B cell (primary cell): Measurements from ENCODE around the gene AXL. TPM values are rescaled to one million over a fixed set of nuclear protein-coding genes. Genes with fewer than 3 reads are reported as not detected.

Experiments used
- ATAC-seq: fragments of 200-7000 bp; cut with Tn5 transposase; one replicate; pipeline ENCODE4 v1.10.0; 2021; ENCODE audit warnings: low read depth, mild to moderate bottlenecking, moderate number of reproducible peaks, moderate library complexity
- CTCF ChIA-PET: fragments of 350-600 bp; sonication (Branson Sonifier 250); formaldehyde crosslinking; loops from one replicate; lab custom pipeline; 2021; ENCODE audit warnings: antibody characterized with exemption, inconsistent platforms; lab: Charles Lee
- POLR2A ChIA-PET: fragments of 350-600 bp; sonication (Branson Sonifier 250); formaldehyde crosslinking; loops from one replicate; lab custom pipeline; 2021; ENCODE audit warnings: antibody characterized with exemption; lab: Charles Lee
- DNase-seq: peaks from one replicate; pipeline ENCODE4 v3.0.0; 2013
- H2AFZ ChIP-seq: 2 replicates; pipeline ENCODE4 v1.6.1; 2012; ENCODE audit warnings: mild to moderate bottlenecking, low read depth, low read length; ENCODE audit not compliant: insufficient read depth, poor library complexity, severe bottlenecking
- H3K27ac ChIP-seq, 2 donors: 1 replicate in 1 of 2; 2 replicates in 1 of 2; pipeline ENCODE4 v1.5.1; 2012 to 2013; ENCODE audit warnings: low read length in 2 of 2, mild to moderate bottlenecking in 2 of 2, moderate library complexity in 1 of 2
- H3K27me3 ChIP-seq, 4 experiments: fragments of 200-600 bp in 1 of 4; sonication (generic) in 1 of 4; replicated peaks in 1 of 4; 1 replicate in 2 of 4; 2 replicates in 2 of 4; pipeline versions ENCODE4 v1.6.1 to v1.7.0; 2013 to 2016; ENCODE audit warnings: low read length in 3 of 4, mild to moderate bottlenecking in 2 of 4, mixed read lengths in 1 of 4, moderate library complexity in 1 of 4; ENCODE audit not compliant: insufficient read depth in 4 of 4, control insufficient read depth in 3 of 4; ENCODE audit errors: control extremely low read depth in 1 of 4
- H3K36me3 ChIP-seq, 2 experiments: replicated peaks in 1 of 2; 1 replicate in 1 of 2; 2 replicates in 1 of 2; pipeline versions ENCODE4 v1.6.1 to v1.7.1; 2013; ENCODE audit warnings: low read length in 1 of 2; ENCODE audit not compliant: insufficient read depth in 2 of 2, control insufficient read depth in 1 of 2; ENCODE audit errors: control extremely low read depth in 1 of 2, extremely low read depth in 1 of 2
- H3K4me1 ChIP-seq, 2 donors: fragments of 200-600 bp in 1 of 2; sonication (generic) in 1 of 2; 1 replicate in 1 of 2; 2 replicates in 1 of 2; pipeline versions ENCODE4 v1.5.1 to v1.6.1; 2013 to 2017; ENCODE audit warnings: low read length in 2 of 2; ENCODE audit not compliant: control insufficient read depth in 2 of 2, insufficient read depth in 2 of 2
- H3K4me2 ChIP-seq: replicated peaks from 2 replicates; pipeline ENCODE3; 2012; ENCODE audit warnings: mild to moderate bottlenecking, low read depth, low read length; ENCODE audit not compliant: poor library complexity, severe bottlenecking
- H3K4me3 ChIP-seq, 5 experiments: fragments of 200-600 bp in 1 of 5; sonication (generic) in 1 of 5; 1 replicate in 3 of 5; 2 replicates in 2 of 5; pipeline versions ENCODE4 v1.5.1 to v1.7.0; 2011 to 2016; ENCODE audit warnings: low read length in 4 of 5, mild to moderate bottlenecking in 4 of 5, low read depth in 2 of 5, control low read depth in 1 of 5, moderate library complexity in 1 of 5; ENCODE audit not compliant: insufficient read depth in 1 of 5; ENCODE audit errors: control extremely low read depth in 1 of 5, extremely low read depth in 1 of 5
- H3K79me2 ChIP-seq: fragments of 200-600 bp; sonication (generic); one replicate; pipeline ENCODE4 v1.6.0; 2016; ENCODE audit warnings: low read length; ENCODE audit not compliant: control insufficient read depth, insufficient read depth
- H3K9ac ChIP-seq: fragments of 200-600 bp; sonication (generic); 2 replicates; pipeline ENCODE4 v1.6.1; 2017; ENCODE audit warnings: mild to moderate bottlenecking, low read length, moderate library complexity
- H3K9me3 ChIP-seq, 3 donors: one replicate each; pipeline versions ENCODE4 v1.6.1 to v1.7.1; 2013; ENCODE audit warnings: low read length in 2 of 3; ENCODE audit not compliant: control insufficient read depth in 2 of 3, insufficient read depth in 1 of 3; ENCODE audit errors: control extremely low read depth in 1 of 3
- H4K20me1 ChIP-seq: 2 replicates; pipeline ENCODE4 v1.6.0; 2012; ENCODE audit warnings: mild to moderate bottlenecking, low read length; ENCODE audit not compliant: insufficient read depth, control insufficient read depth, poor library complexity, severe bottlenecking
- H3K27ac Mint-ChIP-seq: one replicate; pipeline ENCODE4 v1.8.0; 2021; ENCODE audit warnings: mixed read lengths
- H3K27me3 Mint-ChIP-seq: one replicate; pipeline ENCODE4 v1.8.0; 2021; ENCODE audit warnings: mixed read lengths
- H3K4me1 Mint-ChIP-seq: one replicate; pipeline ENCODE4 v1.8.0; 2021; ENCODE audit warnings: mixed read lengths
- H3K4me3 Mint-ChIP-seq: one replicate; pipeline ENCODE4 v1.8.0; 2021; ENCODE audit warnings: mixed read lengths
- H3K9me3 Mint-ChIP-seq: one replicate; pipeline ENCODE4 v1.8.0; 2022; ENCODE audit warnings: mixed read lengths; ENCODE audit not compliant: insufficient read depth
- EZH2 ChIP-seq: IDR thresholded peaks from 2 replicates; pipeline ENCODE4 v1.6.1; 2012; ENCODE audit warnings: borderline replicate concordance, low read depth, mild to moderate bottlenecking, moderate library complexity, low read length; ENCODE audit not compliant: insufficient read depth, poor library complexity, severe bottlenecking
- WGBS: methylation state at CpG from one replicate; pipeline ENCODE4 v1.1.5; 2013; ENCODE audit warnings: missing lambda C conversion rate; ENCODE audit not compliant: insufficient coverage; 5-methylcytosine and 5-hydroxymethylcytosine counted together
- intact Hi-C: fragments of 100-400 bp; cut with micrococcal nuclease; formaldehyde crosslinking; loops from one replicate; pipeline ENCODE4 v1.10.0; 2022
- polyA plus RNA-seq: library from polyadenylated mRNA; depleted of rRNA; stranded (reverse); fragments of >200 nt; gene quantifications from 2 replicates; pipeline ENCODE4 v1.2.3, GENCODE V29; 2012
- total RNA-seq, 2 donors: library from RNA; stranded (reverse); fragments of 120-200 nt in 1 of 2; gene quantifications; 1 replicate in 1 of 2; 2 replicates in 1 of 2; pipeline versions ENCODE4 v1.2.3 to v1.2.4, GENCODE V29; 2013 to 2022
- TF ChIP-seq, protein P1 (sequence below): fragments of 200-600 bp; IDR thresholded peaks from one replicate; pipeline ENCODE4 v1.8.0; 2022; ENCODE audit warnings: antibody characterized with exemption, mild to moderate bottlenecking

AXL gene
- total and polyA plus RNA-seq, 2 donors (not counting 1 experiment from before 2014, with no cell fraction given) = not detected

DNA sequence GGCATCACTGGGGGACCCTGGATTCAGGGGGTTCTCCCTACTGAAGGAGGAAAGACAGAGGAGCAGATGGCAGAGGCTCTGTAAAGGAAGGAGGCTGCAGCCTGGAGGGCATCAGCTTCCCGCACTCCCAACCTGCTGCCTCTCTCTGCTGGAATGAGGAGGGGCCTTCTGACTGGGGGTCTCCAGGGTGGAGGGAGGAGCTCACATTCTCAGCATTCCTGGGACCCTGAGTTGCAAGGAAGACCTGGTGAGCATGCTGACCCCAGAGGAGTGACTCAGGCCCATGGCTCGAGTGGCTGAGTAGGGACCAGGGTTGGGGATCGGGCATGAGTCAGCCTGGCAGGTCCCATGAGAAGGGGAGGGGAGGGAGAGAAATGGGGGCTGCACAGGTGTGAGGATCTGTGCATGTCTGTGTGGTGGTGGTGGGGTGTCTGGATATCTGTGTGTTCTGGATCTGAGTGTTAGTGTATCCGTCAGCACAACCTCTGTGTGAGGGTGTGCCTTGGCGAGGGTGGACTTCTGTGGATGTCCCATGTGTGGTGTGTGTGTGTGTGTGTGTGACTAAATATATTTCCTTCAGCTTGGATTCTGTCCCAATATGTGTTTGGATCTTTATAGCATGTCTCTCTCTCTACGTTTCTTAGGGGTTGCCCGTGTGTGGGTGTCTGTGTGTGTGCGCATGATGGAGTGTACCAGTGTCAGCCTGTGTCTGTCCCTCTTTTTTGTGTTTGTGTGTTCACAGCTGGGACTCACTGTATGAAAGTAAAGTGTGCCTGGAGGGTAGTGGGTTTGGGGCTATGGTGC lies 4.6 kb downstream of the AXL start:
- intact Hi-C loops = no loop called here
- Histone ChIP-seq H3K27me3 (peaks cover 0 to 38% (median 17%) of the 10 kb centered on the region in 4 experiments), H3K79me2 (no peaks in the 10 kb centered on the region), H3K4me3 (no peak overlapping the region), H3K4me2 (no peak overlapping the region), H3K36me3 (no peaks in the 10 kb centered on the region), H2AFZ (no peak overlapping the region), H4K20me1 (no peaks in the 10 kb centered on the region), H3K27ac (no peak overlapping the region), H3K4me1 (peaks cover 8 to 15% of the 10 kb centered on the region in 2 donors), H3K9me3 (peaks cover 0 to 4% (median 0%) of the 10 kb centered on the region in 3 donors), H3K9ac (no peak overlapping the region)
- H3K4me1 Mint-ChIP-seq = peaks cover 10% of the 10 kb centered on the region
- no peak for TF ChIP-seq EZH2
- TF ChIP-seq, protein P1, sequence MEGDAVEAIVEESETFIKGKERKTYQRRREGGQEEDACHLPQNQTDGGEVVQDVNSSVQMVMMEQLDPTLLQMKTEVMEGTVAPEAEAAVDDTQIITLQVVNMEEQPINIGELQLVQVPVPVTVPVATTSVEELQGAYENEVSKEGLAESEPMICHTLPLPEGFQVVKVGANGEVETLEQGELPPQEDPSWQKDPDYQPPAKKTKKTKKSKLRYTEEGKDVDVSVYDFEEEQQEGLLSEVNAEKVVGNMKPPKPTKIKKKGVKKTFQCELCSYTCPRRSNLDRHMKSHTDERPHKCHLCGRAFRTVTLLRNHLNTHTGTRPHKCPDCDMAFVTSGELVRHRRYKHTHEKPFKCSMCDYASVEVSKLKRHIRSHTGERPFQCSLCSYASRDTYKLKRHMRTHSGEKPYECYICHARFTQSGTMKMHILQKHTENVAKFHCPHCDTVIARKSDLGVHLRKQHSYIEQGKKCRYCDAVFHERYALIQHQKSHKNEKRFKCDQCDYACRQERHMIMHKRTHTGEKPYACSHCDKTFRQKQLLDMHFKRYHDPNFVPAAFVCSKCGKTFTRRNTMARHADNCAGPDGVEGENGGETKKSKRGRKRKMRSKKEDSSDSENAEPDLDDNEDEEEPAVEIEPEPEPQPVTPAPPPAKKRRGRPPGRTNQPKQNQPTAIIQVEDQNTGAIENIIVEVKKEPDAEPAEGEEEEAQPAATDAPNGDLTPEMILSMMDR = no peak
- ChIA-PET POLR2A (no interaction called here), CTCF (no interaction called here)
- 79% methylated on average over 8 of the region's 8 CpGs for WGBS
- H3K27me3 Mint-ChIP-seq = peaks cover 68% of the 10 kb centered on the region
- no peaks in the 10 kb centered on the region for H3K9me3 Mint-ChIP-seq
- DNase-seq = no peak
- ATAC-seq = no peak
- no peak overlapping the region for H3K27ac Mint-ChIP-seq
- no peak overlapping the region for H3K4me3 Mint-ChIP-seq

DNA sequence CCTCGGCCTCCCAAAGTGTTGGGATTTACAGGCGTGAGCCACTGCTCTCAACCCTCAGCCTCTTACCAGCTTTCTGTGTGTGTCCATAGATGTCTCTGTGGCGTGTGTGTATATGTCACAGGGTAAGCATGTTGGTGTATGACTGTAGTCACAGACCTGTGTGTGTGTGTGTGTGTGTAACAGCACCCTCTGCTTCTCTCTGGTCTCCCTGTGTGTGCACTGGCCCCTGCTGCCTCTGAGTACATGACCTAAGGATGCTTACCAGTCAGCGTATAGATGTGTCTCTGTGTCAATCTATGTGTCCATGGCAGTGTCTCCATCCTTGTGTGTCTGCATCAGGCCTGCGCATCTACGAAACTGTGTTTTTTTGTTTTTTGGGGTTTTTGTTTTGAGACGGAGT lies 5.6 kb downstream of the AXL start:
- H3K4me3 ChIP-seq = no peak overlapping the region

More for the DNA sequence above, 5.6 kb downstream of the AXL start:
- WGBS = 95% methylated on average over 6 of the region's 7 CpGs
- Histone ChIP-seq H3K9ac (no peak overlapping the region), H3K79me2 (no peaks in the 10 kb centered on the region), H3K27me3 (peaks cover 0 to 35% (median 19%) of the 10 kb centered on the region in 4 experiments), H4K20me1 (no peaks in the 10 kb centered on the region), H2AFZ (no peak overlapping the region), H3K4me1 (peaks cover 8 to 15% of the 10 kb centered on the region in 2 donors), H3K27ac (no peak overlapping the region), H3K4me2 (no peak overlapping the region), H3K36me3 (no peaks in the 10 kb centered on the region), H3K9me3 (peaks cover 0 to 4% (median 0%) of the 10 kb centered on the region in 3 donors)
- DNase-seq = no peak
- intact Hi-C loops = no loop called here
- CTCF ChIA-PET = no interaction called here
- Mint-ChIP-seq H3K9me3 (no peaks in the 10 kb centered on the region), H3K4me3 (no peak overlapping the region), H3K27ac (no peak overlapping the region), H3K27me3 (peaks cover 65% of the 10 kb centered on the region), H3K4me1 (peaks cover 10% of the 10 kb centered on the region)
- POLR2A ChIA-PET = no interaction called here
- TF ChIP-seq EZH2 = no peak
- TF ChIP-seq, protein P1 = no peak
- ATAC-seq = no peak
